NT2/D1 (cell line): ENCODE results near the gene ATF7.

Source experiments
- DNase-seq: peaks from one replicate; pipeline ENCODE4 v3.0.0-alpha.2; 2011; ENCODE audit warnings: low read depth, low spot score
- H3K27me3 ChIP-seq: 2 replicates; pipeline ENCODE4 v1.6.0; 2011; ENCODE audit warnings: mild to moderate bottlenecking; ENCODE audit not compliant: insufficient read length, insufficient read depth
- H3K36me3 ChIP-seq: 2 replicates; pipeline ENCODE4 v1.6.1; 2011; ENCODE audit warnings: mild to moderate bottlenecking, low read length, mixed read lengths; ENCODE audit not compliant: insufficient read depth, insufficient read length
- H3K4me1 ChIP-seq: 2 replicates; pipeline ENCODE4 v1.5.1; 2011; ENCODE audit not compliant: insufficient read depth, insufficient read length
- H3K4me3 ChIP-seq: 2 replicates; pipeline ENCODE4 v1.5.1; 2011; ENCODE audit warnings: low read depth; ENCODE audit not compliant: insufficient read length
- H3K9ac ChIP-seq: 2 replicates; pipeline ENCODE4 v1.6.0; 2011; ENCODE audit warnings: low read depth; ENCODE audit not compliant: insufficient read length
- H3K9me3 ChIP-seq: 2 replicates; pipeline ENCODE4 v1.5.1; 2011; ENCODE audit warnings: mild to moderate bottlenecking, low read length; ENCODE audit not compliant: insufficient read depth
- SUZ12 ChIP-seq: IDR thresholded peaks from 2 replicates; pipeline ENCODE4 v1.6.1; 2011; ENCODE audit not compliant: insufficient read length, insufficient read depth; ENCODE audit errors: extremely low read depth
- YY1 ChIP-seq: IDR thresholded peaks from 2 replicates; pipeline ENCODE4 v1.6.1; 2011; ENCODE audit not compliant: insufficient read length, insufficient read depth
- ZNF274 ChIP-seq: IDR thresholded peaks from 2 replicates; pipeline ENCODE4 v1.6.1; 2011; ENCODE audit warnings: mild to moderate bottlenecking, low read depth, low read length

The ATF7 gene

DNA sequence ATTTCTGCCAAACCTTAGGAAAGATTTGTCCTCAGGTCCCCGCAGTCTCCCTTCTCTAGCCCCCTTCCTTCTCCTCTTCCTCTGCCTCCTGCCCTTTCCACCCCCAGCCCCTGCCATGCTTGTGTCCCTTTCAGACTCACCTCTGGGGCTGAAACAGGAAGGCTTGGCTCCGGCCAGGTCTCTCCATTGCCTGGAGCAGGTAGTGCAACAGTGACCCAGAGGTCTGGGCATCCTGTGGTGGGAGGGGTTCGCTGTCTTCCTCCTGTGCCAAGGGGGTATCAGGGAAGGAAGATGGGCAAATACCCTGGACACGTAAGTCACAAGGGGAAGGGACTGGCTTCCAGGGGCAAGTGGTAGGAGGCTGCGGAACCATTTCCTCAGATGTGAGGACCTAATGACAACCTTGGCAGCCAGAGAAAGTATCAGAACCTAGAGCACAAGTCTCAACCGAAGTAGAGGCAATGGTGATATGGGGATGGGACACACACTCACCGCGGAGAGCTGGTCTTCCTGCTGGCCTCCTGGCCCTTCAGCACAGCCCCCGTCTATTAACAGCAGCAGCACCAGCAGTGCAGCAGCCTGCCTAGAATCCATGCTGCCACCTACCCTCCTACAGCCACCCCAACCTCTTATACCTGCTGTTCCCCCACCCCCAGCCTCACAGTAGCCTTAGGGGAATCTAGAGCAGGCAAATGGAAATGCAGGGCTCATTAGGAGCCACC lies 119.1 kb downstream of the ATF7 start, which contains the start of gene NPFF:
TSS of gene NPFF (minus strand) at position 604 of the 722 bp plus-strand sequence. CDS start at position 594, 10 bp downstream.
- H3K27me3 ChIP-seq, result no peaks in the 10 kb centered on the region
- no peaks in the 10 kb centered on the region for H3K9me3 ChIP-seq
- H3K9ac ChIP-seq, result peak within 1 kb of the TSS; percentile 23
- peaks cover 6% of the 10 kb centered on the region for H3K4me1 ChIP-seq
- DNase-seq, result no peak
- H3K36me3 ChIP-seq, result peaks cover 72% of the 10 kb centered on the region
- H3K4me3 ChIP-seq, result no peak within 1 kb of the TSS
- no peak for TF ChIP-seq YY1
- no peak for TF ChIP-seq SUZ12
- no peak for TF ChIP-seq ZNF274

DNA sequence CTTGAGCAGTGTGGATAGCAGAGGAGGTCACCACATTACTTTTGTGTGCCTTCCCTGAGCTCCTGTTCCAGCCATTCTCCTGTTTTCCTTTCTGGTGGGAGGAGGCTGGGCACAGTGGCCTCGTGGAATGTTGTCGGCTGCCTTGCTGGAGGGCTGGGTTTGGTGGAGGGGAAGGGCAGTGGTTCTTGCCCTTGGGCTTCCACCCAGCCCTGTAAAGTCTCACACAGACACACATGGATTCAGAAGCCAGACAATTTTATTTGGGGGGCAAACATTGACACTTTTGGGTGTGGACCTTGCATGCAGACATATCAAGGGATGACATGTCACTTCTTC lies 119.8 kb downstream of the ATF7 start:
- peaks cover 4% of the 10 kb centered on the region; the same call in 1 of the 2 replicates for H3K9me3 ChIP-seq
- no peak overlapping the region for H3K4me3 ChIP-seq
- TF ChIP-seq YY1, result no peak
- no peak for TF ChIP-seq ZNF274
- no peak for TF ChIP-seq SUZ12
- H3K36me3 ChIP-seq, result peaks cover 68% of the 10 kb centered on the region
- no peak overlapping the region for H3K9ac ChIP-seq
- peaks cover 10% of the 10 kb centered on the region for H3K4me1 ChIP-seq
- DNase-seq, result no peak
- H3K27me3 ChIP-seq, result no peaks in the 10 kb centered on the region

DNA sequence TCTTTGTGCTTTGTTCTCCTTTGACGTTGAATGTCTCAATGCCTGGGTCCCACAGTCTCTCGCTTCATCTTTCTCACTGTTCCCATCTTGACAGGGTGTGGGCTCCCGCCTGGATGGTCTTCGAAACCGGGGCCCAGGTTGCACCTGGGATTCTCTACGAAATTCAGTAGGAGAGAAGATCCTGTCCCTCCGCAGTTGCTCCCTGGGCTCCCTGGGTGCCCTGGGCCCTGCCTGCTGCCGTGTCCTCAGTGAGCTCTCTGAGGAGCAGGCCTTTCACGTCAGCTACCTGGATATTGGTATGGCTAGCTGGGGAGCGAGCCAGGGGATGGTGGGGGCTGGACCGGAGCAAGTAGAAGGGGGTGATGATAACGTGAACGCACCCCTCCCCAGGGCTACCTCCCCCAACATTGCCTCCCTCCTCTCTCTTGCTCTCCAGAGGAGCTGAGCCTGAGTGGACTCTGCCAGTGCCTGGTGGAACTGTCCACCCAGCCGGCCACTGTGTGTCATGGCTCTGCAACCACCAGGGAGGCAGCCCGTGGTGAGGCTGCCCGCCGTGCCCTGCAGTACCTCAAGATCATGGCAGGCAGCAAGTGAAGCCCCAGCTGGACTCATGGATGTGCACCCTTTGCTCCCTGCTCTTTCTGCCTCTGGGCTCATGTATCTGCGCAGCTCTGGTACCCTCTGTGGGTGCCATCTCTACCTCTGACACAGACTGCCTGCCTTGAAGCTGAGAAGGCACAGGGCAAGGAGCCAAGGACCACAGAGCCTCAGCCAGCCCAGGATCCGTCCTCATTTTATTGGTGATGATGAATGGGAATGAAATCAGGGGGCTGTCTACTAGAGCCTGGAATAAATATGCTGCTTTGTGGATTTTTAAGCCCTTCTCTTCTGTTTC lies 120.4 kb downstream of the ATF7 start:
- no peak for DNase-seq
- H3K27me3 ChIP-seq, result no peaks in the 10 kb centered on the region
- H3K36me3 ChIP-seq, result peaks cover 65% of the 10 kb centered on the region
- no peak overlapping the region for H3K4me3 ChIP-seq
- peaks cover 10% of the 10 kb centered on the region for H3K4me1 ChIP-seq
- TF ChIP-seq YY1 (no peak), ZNF274 (no peak), SUZ12 (no peak)
- H3K9ac ChIP-seq, result peak overlapping the region; percentile 16
- H3K9me3 ChIP-seq, result peaks cover 4% of the 10 kb centered on the region; the same call in 1 of the 2 replicates

DNA sequence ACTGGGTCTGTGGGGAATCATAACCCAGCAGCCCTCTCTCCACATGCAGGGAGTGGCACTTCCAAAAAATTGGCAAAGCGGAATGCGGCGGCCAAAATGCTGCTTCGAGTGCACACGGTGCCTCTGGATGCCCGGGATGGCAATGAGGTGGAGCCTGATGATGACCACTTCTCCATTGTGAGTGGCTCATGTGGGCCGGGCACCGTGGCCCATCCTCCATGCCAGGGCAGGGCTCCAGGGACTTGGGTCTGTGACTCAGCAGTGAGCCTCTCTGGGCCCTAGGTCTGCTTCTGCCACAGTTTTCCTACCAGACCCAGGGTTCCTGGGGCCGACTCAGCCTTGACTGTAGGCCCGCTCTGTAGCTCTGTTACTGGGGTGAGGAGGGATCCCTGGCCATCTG lies 121.1 kb downstream of the ATF7 start:
- Histone ChIP-seq H3K4me1 (peaks cover 10% of the 10 kb centered on the region), H3K4me3 (no peak overlapping the region), H3K9me3 (peaks cover 4% of the 10 kb centered on the region; the same call in 1 of the 2 replicates), H3K36me3 (peaks cover 59% of the 10 kb centered on the region), H3K27me3 (no peaks in the 10 kb centered on the region), H3K9ac (peak overlapping the region; percentile 16)
- DNase-seq, result no peak
- TF ChIP-seq ZNF274 (no peak), YY1 (no peak), SUZ12 (no peak)

DNA sequence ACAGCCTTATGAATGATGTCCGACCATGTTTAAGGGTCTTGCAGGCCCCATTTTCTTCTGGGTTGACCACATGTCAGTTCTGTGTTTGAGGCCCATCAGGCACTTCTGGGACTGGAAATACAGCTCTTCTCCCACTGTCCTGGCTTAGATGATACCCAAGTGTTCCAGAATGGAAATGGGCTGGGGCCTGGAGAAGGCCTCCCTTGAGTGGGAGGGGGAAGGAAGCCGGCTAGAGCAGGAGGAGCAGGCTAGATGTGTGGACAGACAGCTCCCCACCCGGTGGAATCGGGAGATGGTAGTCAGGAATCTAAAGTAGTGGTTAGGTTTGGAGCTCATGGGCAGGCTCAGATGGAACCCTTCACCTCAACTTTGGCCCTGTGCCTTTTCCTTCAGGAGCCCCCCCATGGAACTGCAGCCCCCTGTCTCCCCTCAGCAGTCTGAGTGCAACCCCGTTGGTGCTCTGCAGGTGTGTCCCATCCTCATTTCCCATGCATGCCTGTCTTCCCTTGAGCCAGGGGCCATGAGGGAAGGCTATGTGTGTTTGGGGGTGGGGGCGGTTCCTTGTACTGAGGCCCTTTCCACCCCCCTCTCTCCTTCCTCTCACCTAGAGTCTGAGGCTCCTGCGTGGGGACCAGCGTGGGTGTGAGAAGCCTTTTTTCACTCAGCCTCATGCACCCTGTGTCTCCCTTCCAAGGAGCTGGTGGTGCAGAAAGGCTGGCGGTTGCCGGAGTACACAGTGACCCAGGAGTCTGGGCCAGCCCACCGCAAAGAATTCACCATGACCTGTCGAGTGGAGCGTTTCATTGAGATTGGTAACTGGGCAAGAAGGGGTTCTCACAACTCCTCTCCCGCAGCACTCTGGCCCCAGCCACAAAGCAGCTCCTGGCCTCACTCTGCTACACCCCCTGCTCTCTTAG lies 121.9 kb downstream of the ATF7 start:
- DNase-seq, result no peak
- Histone ChIP-seq H3K27me3 (no peaks in the 10 kb centered on the region), H3K9ac (no peak overlapping the region), H3K4me1 (peaks cover 10% of the 10 kb centered on the region), H3K4me3 (no peak overlapping the region), H3K9me3 (peaks cover 4% of the 10 kb centered on the region; the same call in 1 of the 2 replicates), H3K36me3 (peaks cover 59% of the 10 kb centered on the region)
- no peak for TF ChIP-seq SUZ12
- no peak for TF ChIP-seq ZNF274
- TF ChIP-seq YY1, result no peak

DNA sequence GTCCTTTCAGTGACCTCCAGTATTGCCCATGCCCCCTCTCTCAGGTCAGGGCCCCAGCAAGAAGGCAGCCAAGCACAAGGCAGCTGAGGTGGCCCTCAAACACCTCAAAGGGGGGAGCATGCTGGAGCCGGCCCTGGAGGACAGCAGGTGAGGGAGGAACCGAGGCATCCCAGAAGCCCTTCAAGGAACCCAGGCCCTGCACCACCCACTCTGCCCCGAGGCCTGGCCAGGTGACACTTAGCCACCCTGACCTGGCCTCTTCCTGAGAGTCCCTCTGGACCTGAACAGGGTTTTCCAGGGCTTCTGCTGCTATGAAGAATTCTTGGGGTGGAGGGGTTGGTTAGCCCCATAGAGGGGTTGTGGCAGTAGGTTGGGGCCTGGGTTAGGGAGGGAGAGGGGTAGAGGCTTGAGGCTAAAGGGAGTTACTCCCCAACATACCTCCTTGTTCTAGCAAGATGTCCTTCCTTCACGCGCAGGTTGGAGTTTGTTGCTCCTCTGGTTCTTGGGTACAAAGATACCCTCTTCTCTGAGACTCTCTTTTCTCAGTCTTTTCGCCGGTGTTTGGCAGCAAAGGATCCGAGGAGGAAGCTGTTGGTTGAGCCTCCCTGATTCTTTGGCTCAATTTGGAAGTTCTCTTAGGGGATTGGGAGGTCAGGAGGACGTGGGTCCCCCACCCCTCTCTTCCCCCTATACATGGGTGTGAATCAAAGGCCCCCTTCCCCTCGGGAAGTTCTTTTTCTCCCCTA lies 123.0 kb downstream of the ATF7 start:
- Histone ChIP-seq H3K27me3 (no peaks in the 10 kb centered on the region), H3K4me1 (peaks cover 13% of the 10 kb centered on the region), H3K9ac (no peak overlapping the region), H3K4me3 (no peak overlapping the region), H3K36me3 (peaks cover 59% of the 10 kb centered on the region), H3K9me3 (peaks cover 4% of the 10 kb centered on the region; the same call in 1 of the 2 replicates)
- TF ChIP-seq SUZ12 (no peak), YY1 (no peak), ZNF274 (no peak)
- no peak for DNase-seq
